ENCODE data around the gene L3MBTL4. TPM values are rescaled to one million over a fixed set of nuclear protein-coding genes. Genes with fewer than 3 reads are reported as not detected.

Gene L3MBTL4
- total RNA-seq, 2 donors from 2014 or later, result 4.1 to 10.2 TPM

- no peak overlapping the region for H3K4me3 Mint-ChIP-seq
- no peak overlapping the region for H3K27ac Mint-ChIP-seq
- H3K36me3 Mint-ChIP-seq, result peaks cover 4% of the 10 kb centered on the region
- DNase-seq (ENCODE audit: low spot score), result no peak
- no peak for ATAC-seq
- no peaks in the 10 kb centered on the region for H3K9me3 Mint-ChIP-seq
- no peaks in the 10 kb centered on the region for H3K4me1 Mint-ChIP-seq (ENCODE audit: low read depth in 2 of 2)
- H3K27me3 Mint-ChIP-seq, result peaks cover 26 to 44% of the 10 kb centered on the region in 2 donors
These were observed 505.6 kb downstream of the L3MBTL4 start for GRCh38 chr18:5909125-5909524.

All from natural killer cell treated with Interleukin-12 subunit alpha and Interleukin-12 subunit beta and Interleukin-15 and Interleukin-18, amount 100 ng/mL, for 72 hours (primary cell).